ENCODE data around the gene CACNA1G.

Gene CACNA1G

DNA sequence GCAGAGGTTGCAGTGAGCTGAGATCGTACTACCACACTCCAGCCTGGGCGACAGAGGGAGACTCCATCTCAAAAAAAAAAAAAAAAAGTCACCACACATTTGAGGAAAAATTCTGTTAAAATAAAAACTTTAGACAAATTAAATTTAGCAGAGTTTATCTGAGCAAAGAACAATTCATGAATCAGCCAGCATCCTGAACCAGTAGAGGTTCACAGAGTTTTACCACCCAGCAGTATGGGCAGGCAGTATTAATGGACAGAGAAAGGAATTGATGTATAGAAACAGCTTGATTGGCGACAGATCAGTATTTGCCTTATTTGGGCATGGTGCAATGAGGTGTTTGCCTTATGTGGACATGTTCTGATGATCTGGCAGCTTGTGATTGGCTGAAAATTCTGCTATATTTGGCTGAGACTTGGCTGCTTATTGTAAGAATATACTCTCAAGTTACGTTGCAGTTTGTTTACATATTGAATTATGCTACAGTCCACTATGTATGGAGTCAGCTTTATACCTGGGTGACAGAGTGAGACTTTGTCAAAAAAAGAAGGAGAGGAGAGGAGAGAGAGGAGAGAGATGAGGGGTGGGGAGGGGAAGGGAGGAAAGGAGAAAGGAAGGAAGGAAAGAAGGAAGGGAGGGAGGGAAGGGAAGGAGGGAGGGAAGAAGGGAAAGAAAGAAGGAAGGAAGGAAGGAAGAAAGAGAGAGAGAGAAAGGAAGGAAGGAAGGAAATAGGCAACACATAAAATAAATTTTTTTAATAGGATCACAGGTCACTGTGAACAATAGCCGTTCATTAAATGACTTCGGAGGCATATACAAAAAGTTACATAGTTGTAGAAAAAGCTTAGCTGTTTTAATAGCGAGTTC lies 88.8 kb downstream of the CACNA1G start:
- TF ChIP-seq, protein P1, sequence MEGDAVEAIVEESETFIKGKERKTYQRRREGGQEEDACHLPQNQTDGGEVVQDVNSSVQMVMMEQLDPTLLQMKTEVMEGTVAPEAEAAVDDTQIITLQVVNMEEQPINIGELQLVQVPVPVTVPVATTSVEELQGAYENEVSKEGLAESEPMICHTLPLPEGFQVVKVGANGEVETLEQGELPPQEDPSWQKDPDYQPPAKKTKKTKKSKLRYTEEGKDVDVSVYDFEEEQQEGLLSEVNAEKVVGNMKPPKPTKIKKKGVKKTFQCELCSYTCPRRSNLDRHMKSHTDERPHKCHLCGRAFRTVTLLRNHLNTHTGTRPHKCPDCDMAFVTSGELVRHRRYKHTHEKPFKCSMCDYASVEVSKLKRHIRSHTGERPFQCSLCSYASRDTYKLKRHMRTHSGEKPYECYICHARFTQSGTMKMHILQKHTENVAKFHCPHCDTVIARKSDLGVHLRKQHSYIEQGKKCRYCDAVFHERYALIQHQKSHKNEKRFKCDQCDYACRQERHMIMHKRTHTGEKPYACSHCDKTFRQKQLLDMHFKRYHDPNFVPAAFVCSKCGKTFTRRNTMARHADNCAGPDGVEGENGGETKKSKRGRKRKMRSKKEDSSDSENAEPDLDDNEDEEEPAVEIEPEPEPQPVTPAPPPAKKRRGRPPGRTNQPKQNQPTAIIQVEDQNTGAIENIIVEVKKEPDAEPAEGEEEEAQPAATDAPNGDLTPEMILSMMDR (IDR thresholded peaks at IDR 0.05; ENCODE audit: low read depth, low read length) = no peak
- no peak overlapping the region for H3K4me3 ChIP-seq (ENCODE audit: low read depth, low read length)
- DNase-seq (ENCODE audit: low read depth, low spot score) = peak; percentile 32
- in situ Hi-C loops (cut with HindIII; ENCODE audit: low sequenced_read_pairs) = no loop called here

DNA sequence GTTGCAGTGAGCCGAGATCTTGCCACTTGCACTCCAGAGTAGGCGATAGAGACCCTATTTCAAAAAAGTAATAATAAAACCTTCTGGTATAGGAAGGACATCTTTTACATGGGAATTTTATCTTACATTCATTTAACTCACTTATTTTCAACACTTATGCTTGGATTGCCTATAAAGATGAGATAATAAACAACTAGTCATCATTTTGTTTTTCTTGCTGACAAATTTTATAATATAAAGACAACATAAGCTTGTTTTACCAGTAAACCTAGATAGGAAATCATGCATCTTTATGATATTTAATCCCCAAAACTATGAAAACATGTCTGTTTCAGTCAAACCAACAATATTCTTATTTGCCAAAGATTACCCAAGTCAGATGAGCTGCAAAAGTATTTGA lies 91.1 kb downstream of the CACNA1G start:
- in situ Hi-C loops (cut with HindIII; ENCODE audit: low sequenced_read_pairs) = no loop called here
- no peak for DNase-seq (ENCODE audit: low read depth, low spot score)
- TF ChIP-seq, protein P1 (IDR thresholded peaks at IDR 0.05; ENCODE audit: low read depth, low read length) = no peak
- H3K4me3 ChIP-seq (ENCODE audit: low read depth, low read length) = no peak overlapping the region

DNA sequence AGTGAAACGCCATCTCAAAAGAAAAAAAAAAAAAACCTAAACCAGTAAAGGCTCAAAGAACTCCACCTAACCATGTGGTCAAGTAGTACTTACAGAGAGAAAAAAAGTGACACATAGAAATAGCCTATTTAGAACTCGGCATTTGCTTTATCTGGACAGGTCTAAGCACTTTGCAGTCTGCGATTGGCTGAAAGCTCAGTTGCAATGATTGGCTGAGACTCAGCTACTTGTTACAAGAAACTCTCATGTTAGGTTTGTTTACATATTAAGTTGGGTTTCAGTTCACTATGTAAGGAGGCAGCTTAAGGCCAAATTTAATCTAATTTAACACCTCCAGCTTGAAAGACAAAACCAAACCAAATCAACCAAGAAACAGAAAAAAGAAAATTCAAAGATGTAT lies 93.2 kb downstream of the CACNA1G start:
- H3K4me3 ChIP-seq (ENCODE audit: low read depth, low read length) = no peak overlapping the region
- TF ChIP-seq, protein P1 (IDR thresholded peaks at IDR 0.05; ENCODE audit: low read depth, low read length) = no peak
- no peak for DNase-seq (ENCODE audit: low read depth, low spot score)
- in situ Hi-C loops (cut with HindIII; ENCODE audit: low sequenced_read_pairs) = no loop called here

- in situ Hi-C loops (cut with HindIII; ENCODE audit: low sequenced_read_pairs) = no loop called here
- TF ChIP-seq, protein P1 (IDR thresholded peaks at IDR 0.05; ENCODE audit: low read depth, low read length) = no peak
These were observed 96.0 kb downstream of the CACNA1G start for GRCh38 chr17:50656509-50656908.

GRCh38 chr17:50657054-50657453 lies 96.5 kb downstream of the CACNA1G start:
- TF ChIP-seq, protein P1 (IDR thresholded peaks at IDR 0.05; ENCODE audit: low read depth, low read length) = no peak
- DNase-seq (ENCODE audit: low read depth, low spot score) = no peak
- in situ Hi-C loops (cut with HindIII; ENCODE audit: low sequenced_read_pairs) = no loop called here
- no peak overlapping the region for H3K4me3 ChIP-seq (ENCODE audit: low read depth, low read length)

More at GRCh38 chr17:50656509-50656908, 96.0 kb downstream of the CACNA1G start:
- DNase-seq (ENCODE audit: low read depth, low spot score) = no peak
- H3K4me3 ChIP-seq (ENCODE audit: low read depth, low read length) = no peak overlapping the region

- in situ Hi-C loops (cut with HindIII; ENCODE audit: low sequenced_read_pairs) = no loop called here
- no peak for DNase-seq (ENCODE audit: low read depth, low spot score)
- TF ChIP-seq, protein P1 (IDR thresholded peaks at IDR 0.05; ENCODE audit: low read depth, low read length) = no peak
- no peak overlapping the region for H3K4me3 ChIP-seq (ENCODE audit: low read depth, low read length)
These were observed 97.1 kb downstream of the CACNA1G start for GRCh38 chr17:50657627-50658026.

Measured in astrocyte of the spinal cord (primary cell).